ENCODE data around the gene IKZF5.

DNA sequence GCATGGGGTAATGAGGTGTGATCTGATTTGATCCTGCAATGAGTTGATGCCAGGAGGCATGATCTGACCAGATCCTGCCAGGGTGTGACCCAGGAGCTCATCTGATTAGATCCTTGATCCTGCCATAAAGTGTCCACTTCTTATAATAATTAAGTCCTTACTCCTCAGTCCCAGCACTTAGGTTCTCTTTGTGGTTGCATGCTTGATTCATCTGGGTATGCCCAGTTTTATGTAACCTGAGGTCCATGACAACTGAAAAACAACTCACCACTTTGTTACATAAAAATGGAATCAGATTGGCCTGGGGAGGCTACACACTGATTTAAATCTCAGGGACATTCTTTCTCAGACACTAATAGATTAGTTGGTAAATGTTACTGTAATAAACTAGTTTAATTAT lies 19.3 kb upstream of the IKZF5 start:
- TF ChIP-seq, protein P1, sequence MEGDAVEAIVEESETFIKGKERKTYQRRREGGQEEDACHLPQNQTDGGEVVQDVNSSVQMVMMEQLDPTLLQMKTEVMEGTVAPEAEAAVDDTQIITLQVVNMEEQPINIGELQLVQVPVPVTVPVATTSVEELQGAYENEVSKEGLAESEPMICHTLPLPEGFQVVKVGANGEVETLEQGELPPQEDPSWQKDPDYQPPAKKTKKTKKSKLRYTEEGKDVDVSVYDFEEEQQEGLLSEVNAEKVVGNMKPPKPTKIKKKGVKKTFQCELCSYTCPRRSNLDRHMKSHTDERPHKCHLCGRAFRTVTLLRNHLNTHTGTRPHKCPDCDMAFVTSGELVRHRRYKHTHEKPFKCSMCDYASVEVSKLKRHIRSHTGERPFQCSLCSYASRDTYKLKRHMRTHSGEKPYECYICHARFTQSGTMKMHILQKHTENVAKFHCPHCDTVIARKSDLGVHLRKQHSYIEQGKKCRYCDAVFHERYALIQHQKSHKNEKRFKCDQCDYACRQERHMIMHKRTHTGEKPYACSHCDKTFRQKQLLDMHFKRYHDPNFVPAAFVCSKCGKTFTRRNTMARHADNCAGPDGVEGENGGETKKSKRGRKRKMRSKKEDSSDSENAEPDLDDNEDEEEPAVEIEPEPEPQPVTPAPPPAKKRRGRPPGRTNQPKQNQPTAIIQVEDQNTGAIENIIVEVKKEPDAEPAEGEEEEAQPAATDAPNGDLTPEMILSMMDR (IDR thresholded peaks at IDR 0.05 in 4 of 5, conservative IDR thresholded peaks at IDR 0.05 in 1 of 5): no peak
- TF ChIP-seq POLR2A (IDR thresholded peaks at IDR 0.05): no peak

All from gastrocnemius medialis (tissue), 4 donors.